HG02938 (cell line): ENCODE measurements around the gene CNIH2.

Source experiments
- ATAC-seq: cut with Tn5 transposase; IDR thresholded peaks from one replicate; pipeline ENCODE4 v1.9.1; 2021; ENCODE audit warnings: mild to moderate bottlenecking, moderate library complexity; ENCODE audit not compliant: unreplicated experiment

CNIH2 gene

DNA sequence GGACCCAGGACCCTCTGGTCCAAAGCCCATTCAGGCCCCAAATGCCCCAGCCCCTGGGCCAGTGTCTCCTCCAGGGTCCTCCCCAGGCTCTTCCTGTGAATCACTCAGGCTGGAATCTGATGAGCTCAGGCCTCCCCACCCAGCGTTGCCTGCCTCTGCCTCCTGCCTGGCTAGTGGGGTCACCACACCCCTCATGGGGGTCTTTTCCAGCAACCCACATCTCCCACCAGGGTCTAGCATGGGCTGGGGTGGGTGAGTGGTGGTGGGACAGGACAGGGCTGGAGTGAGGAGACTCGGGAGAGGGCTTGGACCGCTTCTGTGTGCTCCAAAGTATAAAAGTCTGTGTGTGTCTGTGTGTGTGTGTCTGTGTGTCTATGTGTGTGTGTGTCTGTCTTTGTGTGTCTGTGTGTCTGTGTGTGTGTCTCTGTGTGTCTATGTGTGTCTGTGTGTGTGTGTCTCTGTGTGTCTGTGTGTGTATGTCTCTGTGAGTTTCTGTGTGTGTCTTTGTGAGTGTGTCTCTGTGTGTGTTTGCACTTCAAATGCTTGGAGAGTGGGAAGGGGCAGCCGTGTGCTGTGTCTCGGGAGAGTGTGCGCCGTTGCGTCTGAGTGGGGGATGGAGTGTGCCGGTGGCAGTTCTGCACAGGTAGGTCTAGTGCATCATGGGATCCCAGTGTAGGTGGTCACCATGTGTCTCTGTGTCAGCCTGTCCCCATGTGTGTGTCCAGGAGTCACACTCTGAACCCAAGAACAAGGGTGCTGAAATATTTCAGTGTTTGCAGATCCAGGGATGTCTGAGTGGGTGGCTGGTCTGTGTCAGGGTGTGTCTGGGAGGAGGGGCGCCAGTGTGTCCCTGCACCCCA is 49.4 kb downstream of the CNIH2 start:
- no peak for ATAC-seq

DNA sequence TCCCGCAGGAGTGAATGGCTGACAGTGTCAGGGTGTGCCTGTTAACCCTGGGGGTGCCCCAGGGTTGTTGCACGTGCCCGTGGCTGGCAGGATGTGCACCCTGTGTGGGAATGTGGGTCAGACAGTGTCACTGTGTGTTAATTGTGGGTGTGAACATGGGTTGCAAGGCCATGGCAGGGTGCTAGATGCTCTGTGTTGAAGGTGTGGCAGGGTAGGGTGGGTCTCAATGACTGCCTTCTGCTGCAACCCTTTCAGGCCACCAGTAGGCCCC is 50.0 kb downstream of the CNIH2 start:
- no peak for ATAC-seq

DNA sequence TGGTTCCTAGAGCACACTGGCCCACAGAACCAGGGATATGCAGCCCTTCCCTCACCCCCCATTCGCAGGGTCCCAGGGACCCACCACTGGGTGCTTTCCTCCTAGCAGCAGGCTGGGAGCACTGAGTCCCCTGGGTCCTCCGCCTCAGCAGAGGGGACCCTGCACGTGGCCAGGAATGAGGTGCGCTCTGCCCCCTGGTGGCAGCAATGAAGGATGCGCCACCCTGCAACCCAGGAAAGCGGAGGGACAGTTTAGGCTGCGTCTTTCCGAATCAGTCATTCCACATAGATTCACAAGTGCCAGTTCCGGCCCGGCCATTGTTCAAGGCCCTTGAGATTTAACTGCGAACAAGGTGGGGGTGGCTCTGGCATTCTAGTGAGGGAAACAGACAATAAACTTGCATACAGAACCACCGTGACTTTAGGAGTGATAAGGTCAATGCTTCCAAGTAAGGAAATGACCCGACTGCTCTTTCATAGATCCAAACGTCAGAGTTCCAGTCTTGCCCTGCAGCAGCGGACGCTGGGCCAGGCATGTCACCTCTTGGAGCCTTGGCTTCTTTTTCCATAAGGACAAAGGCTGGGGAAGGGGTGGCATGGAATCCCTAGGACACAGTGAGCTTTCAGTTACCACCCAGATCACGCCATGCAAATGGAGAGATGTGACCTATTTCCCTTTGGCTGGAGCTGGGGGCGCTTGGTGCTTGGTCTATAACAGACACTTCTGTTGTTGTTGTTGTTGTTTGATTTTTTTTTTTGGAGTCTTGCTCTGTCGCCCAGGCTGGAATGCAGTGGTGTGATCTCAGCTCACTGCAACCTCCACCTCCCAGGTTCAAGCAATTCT is 50.5 kb downstream of the CNIH2 start:
- no peak for ATAC-seq

DNA sequence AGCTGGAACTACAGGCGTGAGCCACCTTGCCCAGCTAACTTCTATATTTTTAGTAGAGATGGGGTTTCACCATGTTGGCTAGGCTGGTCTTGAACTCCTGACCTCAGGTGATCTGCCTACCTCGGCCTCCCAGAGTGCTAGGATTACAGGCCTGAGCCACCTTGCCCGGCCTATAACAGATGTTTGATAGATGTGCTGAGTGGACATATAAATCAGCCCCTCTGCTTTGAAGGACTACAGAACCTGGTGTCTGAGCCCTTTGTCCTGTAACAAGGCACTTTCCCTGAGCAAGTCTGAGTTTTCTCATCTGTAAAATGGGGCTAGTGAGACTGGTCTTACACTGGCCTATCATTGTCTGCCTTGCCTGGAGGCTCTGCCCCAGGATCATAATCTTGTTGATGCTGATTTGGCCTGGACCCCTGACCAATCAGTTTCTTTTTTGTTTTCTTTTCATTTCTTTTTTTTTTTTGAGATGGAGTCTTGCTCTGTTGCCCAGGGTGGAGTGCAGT is 51.2 kb downstream of the CNIH2 start:
- no peak for ATAC-seq

DNA sequence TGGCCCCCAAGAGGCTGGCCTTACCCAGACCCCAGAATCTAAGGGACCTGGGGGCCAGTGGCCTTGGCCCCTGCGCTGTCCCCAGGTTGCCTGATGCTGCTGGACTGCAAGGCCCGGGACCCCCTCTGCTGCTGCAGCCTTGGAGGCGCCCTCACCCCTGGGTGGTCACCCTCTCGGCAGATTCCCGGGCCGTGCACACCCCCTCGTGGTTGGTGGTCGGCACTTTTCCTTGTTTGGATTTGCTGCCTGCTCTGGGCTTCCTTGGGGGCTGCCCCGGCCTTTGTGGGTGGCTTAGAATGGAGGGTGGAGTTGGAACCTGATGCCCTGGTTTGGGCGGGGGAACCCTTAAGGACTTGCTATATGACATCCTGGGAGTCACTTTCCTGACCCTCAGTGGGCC is 53.0 kb downstream of the CNIH2 start:
- ATAC-seq, result no peak

DNA sequence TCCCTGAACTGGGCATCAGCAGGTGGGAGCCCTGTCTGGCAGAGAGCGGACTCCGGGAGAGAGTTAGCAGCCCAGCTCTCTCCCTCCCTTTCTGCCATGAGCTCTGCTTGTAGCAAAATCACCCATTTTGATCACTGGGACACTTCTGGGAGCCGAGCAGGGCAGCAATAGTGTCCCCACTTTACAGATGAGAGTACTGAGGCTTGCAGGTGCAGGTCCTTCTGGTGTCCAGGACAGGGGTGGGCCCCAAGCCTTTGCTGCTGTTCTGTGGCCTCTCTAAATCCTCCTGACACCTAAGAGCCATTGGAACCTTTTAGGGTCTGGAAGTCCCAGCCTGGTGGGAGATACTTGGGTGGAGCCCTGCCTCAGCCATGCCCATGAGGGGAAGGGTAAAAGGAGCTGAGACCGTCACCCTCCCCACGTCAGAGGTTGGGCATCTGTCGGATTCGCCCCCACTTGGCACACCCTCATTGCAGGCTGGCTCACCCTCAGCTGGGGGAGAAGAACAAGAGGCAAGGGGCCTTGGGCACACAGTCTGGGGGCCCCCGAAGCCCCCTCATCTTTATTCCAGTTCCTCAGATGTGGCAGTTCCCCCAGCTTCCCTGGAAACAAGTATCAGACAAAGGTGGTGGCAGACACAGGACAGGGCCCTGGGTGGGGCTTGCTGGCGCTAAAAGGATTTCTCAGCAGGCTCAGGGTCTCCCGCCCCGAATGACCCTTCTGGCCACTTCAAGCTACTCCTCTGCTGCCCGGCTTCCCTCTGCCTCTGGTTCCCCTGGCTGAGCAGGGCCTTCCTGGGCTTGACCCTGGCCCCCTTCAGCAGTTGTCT is 53.8 kb downstream of the CNIH2 start:
- ATAC-seq, result no peak

DNA sequence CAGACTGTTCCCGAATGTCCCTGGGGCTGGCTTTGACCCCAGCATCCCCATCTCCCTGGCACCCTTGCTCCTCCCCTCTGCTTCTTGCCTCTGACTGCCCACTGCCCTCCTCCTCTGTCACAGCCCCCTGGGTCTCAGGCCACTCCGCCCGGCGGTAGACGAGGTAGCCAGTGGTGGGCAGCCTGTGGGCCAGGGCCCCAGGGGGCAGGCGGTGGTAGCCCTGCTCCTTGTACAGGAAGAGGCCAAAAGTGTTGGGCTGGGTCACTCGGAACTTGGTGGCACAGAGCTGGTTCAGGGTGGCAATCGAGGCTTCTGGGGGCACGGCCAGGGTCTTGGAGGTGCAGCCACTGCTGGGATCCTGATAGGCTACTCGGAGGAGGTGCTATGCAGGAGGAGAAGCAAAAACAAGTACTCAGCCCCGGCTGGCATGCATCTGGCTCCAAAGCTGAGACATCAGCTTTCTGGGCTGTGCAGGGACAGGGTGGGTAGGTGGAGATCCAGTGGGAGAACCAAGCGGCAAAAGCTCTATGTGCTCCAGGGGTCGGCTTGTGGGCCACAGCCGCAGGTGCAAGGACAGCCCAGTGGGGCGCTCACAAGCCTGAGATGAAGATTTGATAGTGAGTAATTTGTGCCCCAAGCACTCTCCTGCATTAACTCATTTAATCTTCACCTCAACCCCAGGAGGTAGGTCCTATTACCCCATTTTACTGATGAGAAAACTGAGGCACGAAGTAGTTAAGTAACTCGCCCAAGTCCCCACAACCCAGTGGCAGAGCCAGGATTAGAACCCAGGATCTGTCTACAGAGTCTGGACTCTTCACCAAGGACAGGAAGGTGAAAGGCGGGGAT is 54.6 kb downstream of the CNIH2 start:
- no peak for ATAC-seq

DNA sequence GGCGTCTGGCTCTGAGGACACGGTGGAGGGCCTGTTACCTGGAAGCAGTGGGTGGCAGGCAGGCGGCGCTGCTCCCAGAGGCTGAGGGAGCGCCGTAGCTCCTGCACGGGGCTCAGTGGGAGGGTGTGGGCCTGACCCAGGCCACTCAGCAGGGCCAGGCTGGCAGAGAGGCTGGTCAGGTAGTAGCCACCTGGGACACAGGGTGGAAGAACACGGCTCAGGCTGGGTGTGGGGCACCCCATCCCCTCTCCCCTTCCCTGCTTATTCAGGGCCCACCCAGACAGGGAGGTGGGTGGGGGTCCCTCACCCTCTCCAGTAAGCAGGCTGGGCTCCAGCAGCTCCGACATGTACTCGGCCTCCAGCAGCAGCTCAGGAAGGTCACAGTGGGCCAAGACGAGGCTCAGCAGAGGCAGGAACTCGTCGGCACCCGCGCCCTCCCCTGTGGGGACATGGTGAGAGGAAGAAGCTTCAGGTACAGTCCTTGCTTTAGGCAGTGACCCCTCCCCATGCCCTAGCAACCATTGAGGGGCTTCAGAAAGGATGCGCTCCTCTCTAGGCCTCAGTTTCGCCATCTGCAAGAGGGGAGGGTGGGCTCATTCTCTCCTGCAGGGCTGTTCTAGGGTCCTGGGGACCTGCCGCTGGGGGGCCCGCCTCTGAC is 55.4 kb downstream of the CNIH2 start:
- ATAC-seq, result no peak
